ENCODE results near the gene ABCB8.

ABCB8 gene

DNA sequence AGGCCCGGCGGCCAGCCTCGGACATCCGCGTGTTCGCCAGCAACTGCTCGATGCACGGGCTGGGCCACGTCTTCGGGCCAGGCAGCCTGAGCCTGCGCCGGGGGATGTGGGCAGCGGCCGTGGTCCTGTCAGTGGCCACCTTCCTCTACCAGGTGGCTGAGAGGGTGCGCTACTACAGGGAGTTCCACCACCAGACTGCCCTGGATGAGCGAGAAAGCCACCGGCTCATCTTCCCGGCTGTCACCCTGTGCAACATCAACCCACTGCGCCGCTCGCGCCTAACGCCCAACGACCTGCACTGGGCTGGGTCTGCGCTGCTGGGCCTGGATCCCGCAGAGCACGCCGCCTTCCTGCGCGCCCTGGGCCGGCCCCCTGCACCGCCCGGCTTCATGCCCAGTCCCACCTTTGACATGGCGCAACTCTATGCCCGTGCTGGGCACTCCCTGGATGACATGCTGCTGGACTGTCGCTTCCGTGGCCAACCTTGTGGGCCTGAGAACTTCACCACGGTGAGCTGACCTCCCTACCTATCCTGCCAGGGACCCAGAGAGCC is 20.7 kb downstream of the ABCB8 start (continued):
- TF ChIP-seq, protein P1, sequence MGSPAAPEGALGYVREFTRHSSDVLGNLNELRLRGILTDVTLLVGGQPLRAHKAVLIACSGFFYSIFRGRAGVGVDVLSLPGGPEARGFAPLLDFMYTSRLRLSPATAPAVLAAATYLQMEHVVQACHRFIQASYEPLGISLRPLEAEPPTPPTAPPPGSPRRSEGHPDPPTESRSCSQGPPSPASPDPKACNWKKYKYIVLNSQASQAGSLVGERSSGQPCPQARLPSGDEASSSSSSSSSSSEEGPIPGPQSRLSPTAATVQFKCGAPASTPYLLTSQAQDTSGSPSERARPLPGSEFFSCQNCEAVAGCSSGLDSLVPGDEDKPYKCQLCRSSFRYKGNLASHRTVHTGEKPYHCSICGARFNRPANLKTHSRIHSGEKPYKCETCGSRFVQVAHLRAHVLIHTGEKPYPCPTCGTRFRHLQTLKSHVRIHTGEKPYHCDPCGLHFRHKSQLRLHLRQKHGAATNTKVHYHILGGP (tag by site-specific recombination; IDR thresholded peaks at IDR 0.05), result no peak
- TF ChIP-seq ZBTB21 (tag by site-specific recombination; IDR thresholded peaks at IDR 0.05), result no peak
- no peak for TF ChIP-seq ZNF473 (tag by site-specific recombination; IDR thresholded peaks at IDR 0.05)
- no peak for TF ChIP-seq OSR2 (tag by site-specific recombination; IDR thresholded peaks at IDR 0.05)
- TF ChIP-seq ZNF221 (tag by site-specific recombination; IDR thresholded peaks at IDR 0.05; ENCODE audit: borderline replicate concordance), result no peak
- TF ChIP-seq ZNF658 (tag by site-specific recombination; IDR thresholded peaks at IDR 0.05), result no peak
- no peak for TF ChIP-seq ZNF155 (tag by site-specific recombination; IDR thresholded peaks at IDR 0.05)
- TF ChIP-seq, protein P2, sequence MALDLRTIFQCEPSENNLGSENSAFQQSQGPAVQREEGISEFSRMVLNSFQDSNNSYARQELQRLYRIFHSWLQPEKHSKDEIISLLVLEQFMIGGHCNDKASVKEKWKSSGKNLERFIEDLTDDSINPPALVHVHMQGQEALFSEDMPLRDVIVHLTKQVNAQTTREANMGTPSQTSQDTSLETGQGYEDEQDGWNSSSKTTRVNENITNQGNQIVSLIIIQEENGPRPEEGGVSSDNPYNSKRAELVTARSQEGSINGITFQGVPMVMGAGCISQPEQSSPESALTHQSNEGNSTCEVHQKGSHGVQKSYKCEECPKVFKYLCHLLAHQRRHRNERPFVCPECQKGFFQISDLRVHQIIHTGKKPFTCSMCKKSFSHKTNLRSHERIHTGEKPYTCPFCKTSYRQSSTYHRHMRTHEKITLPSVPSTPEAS (tag by site-specific recombination; IDR thresholded peaks at IDR 0.05), result no peak

DNA sequence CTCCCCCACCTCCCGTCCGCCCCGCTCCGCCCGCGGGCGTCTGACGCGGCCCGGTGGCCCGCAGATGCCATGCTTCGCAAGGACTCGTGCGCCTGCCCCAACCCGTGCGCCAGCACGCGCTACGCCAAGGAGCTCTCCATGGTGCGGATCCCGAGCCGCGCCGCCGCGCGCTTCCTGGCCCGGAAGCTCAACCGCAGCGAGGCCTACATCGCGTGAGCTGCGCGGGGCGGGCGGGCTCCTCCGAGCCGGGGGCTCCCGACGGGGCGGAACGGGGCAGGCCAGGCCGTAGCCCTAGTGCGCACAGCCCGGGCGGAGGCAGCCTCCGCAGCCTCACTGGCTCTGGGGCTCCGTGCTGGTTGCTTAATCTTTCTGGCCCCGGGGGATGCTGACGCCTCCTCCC is 22.9 kb downstream of the ABCB8 start:
- no peaks in the 10 kb centered on the region for H3K9me3 ChIP-seq (ENCODE audit: control insufficient read depth, insufficient read depth, low read depth, low read length)
- no peak overlapping the region for H3K27ac ChIP-seq (ENCODE audit: extremely low read depth, low read depth, low read length)
- H3K36me3 ChIP-seq (ENCODE audit: control insufficient read depth in 2 of 2, insufficient read depth in 1 of 2, low read length in 2 of 2), result peaks cover 0 to 39% of the 10 kb centered on the region in 2 experiments; a peak in 1 of 3 replicates
- CTCF ChIA-PET, result no interaction called here
- POLR2A ChIA-PET, result interaction anchor here (1.1 to 1.7 kb wide), 2 partner anchors 9 to 12 kb away, joined by 3 to 5 read pairs; no protein-coding TSS in a partner anchor
- H3K4me1 ChIP-seq (ENCODE audit: control insufficient read depth, insufficient read depth, low read length), result no peaks in the 10 kb centered on the region
- no peak overlapping the region for H3K4me3 ChIP-seq (ENCODE audit: low read depth, low read length)
- TF ChIP-seq ZNF629 (tag by site-specific recombination; IDR thresholded peaks at IDR 0.05), result no peak
- no peak for TF ChIP-seq ZNF501 (tag by site-specific recombination; IDR thresholded peaks at IDR 0.05)
- no peak for TF ChIP-seq ZNF830 (tag by site-specific recombination; IDR thresholded peaks at IDR 0.05; ENCODE audit: low read depth)
- TF ChIP-seq ZEB2 (tag by site-specific recombination; IDR thresholded peaks at IDR 0.05), result no peak
- no peak for TF ChIP-seq ZNF404 (tag by site-specific recombination; IDR thresholded peaks at IDR 0.05)
- TF ChIP-seq, protein P3, sequence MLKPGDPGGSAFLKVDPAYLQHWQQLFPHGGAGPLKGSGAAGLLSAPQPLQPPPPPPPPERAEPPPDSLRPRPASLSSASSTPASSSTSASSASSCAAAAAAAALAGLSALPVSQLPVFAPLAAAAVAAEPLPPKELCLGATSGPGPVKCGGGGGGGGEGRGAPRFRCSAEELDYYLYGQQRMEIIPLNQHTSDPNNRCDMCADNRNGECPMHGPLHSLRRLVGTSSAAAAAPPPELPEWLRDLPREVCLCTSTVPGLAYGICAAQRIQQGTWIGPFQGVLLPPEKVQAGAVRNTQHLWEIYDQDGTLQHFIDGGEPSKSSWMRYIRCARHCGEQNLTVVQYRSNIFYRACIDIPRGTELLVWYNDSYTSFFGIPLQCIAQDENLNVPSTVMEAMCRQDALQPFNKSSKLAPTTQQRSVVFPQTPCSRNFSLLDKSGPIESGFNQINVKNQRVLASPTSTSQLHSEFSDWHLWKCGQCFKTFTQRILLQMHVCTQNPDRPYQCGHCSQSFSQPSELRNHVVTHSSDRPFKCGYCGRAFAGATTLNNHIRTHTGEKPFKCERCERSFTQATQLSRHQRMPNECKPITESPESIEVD (tag by site-specific recombination; IDR thresholded peaks at IDR 0.05), result no peak
- no peak for TF ChIP-seq ZNF792 (tag by site-specific recombination; IDR thresholded peaks at IDR 0.05)
- no peak for TF ChIP-seq ZNF324 (tag by site-specific recombination; IDR thresholded peaks at IDR 0.05)
- TF ChIP-seq ZNF155 (tag by site-specific recombination; IDR thresholded peaks at IDR 0.05), result no peak
- no peak for TF ChIP-seq YY2 (tag by site-specific recombination; IDR thresholded peaks at IDR 0.05)
- no peak for TF ChIP-seq ZNF76 (tag by site-specific recombination; IDR thresholded peaks at IDR 0.05; ENCODE audit: borderline replicate concordance, low read depth)
- TF ChIP-seq ZNF311 (tag by site-specific recombination; IDR thresholded peaks at IDR 0.05; ENCODE audit: borderline replicate concordance), result no peak
- no peak for TF ChIP-seq ZBTB20 (tag by site-specific recombination; IDR thresholded peaks at IDR 0.05)
- TF ChIP-seq ZNF214 (tag by site-specific recombination; IDR thresholded peaks at IDR 0.05; ENCODE audit: borderline replicate concordance), result no peak
- TF ChIP-seq ZNF2 (tag by site-specific recombination; IDR thresholded peaks at IDR 0.05), result no peak
- no peak for TF ChIP-seq ZNF654 (tag by site-specific recombination; IDR thresholded peaks at IDR 0.05; ENCODE audit: low read depth)

All from HEK293 (cell line).